HepG2 (cell line): ENCODE measurements around the gene SLCO3A1. TPM values are rescaled to one million over a fixed set of nuclear protein-coding genes. Genes with fewer than 3 reads are reported as not detected.
A peak's percentile ranks its signal among the peaks of the same experiment; 100 is the strongest.

Source experiments
- DPF2 ChIP-seq: sonication (generic); formaldehyde crosslinking; IDR thresholded peaks from 2 replicates; pipeline ENCODE4 v1.4.0; 2020; ENCODE audit warnings: mild to moderate bottlenecking, low read depth, missing genetic modification reagents, borderline replicate concordance
- ESRRA ChIP-seq: sonication (generic); formaldehyde crosslinking; IDR thresholded peaks from 2 replicates; pipeline ENCODE4 v1.5.1; 2020; ENCODE audit warnings: mild to moderate bottlenecking, low read depth, missing genetic modification reagents
- HIVEP1 ChIP-seq: sonication (generic); formaldehyde crosslinking; IDR thresholded peaks from 2 replicates; pipeline ENCODE4 v1.4.0; 2020; ENCODE audit warnings: mild to moderate bottlenecking, missing genetic modification reagents
- HMG20B ChIP-seq: conservative IDR thresholded peaks from 2 replicates; pipeline ENCODE4 v1.6.1; 2016; ENCODE audit warnings: missing genetic modification reagents, missing compliant biosample characterization
- HOXD1 ChIP-seq: sonication (generic); formaldehyde crosslinking; IDR thresholded peaks from 2 replicates; pipeline ENCODE4 v1.5.0; 2020; ENCODE audit warnings: missing genetic modification reagents
- ISL2 ChIP-seq: sonication (generic); formaldehyde crosslinking; IDR thresholded peaks from 2 replicates; pipeline ENCODE4 v1.5.0; 2020; ENCODE audit warnings: missing genetic modification reagents
- MEIS2 ChIP-seq: sonication (generic); formaldehyde crosslinking; IDR thresholded peaks from 2 replicates; pipeline ENCODE4 v1.9.0; 2021; ENCODE audit warnings: mild to moderate bottlenecking, missing genetic modification reagents
- NR1H2 ChIP-seq: sonication (generic); formaldehyde crosslinking; IDR thresholded peaks from 2 replicates; pipeline ENCODE4 v1.8.1; 2022; ENCODE audit warnings: low read depth, missing genetic modification reagents, borderline replicate concordance
- PHF5A ChIP-seq: IDR thresholded peaks from one replicate; pipeline ENCODE4 v1.6.1; 2018; ENCODE audit warnings: low read depth, missing genetic modification reagents; ENCODE audit not compliant: unreplicated experiment
- POLR2AphosphoS5 ChIP-seq: IDR thresholded peaks from 2 replicates; pipeline ENCODE4 v1.6.1; 2012; ENCODE audit warnings: low read depth, low read length
- TOPORS ChIP-seq: sonication (generic); formaldehyde crosslinking; IDR thresholded peaks from 2 replicates; pipeline ENCODE4 v1.8.0; 2023; ENCODE audit warnings: mild to moderate bottlenecking, missing genetic modification reagents
- WIZ ChIP-seq: sonication (generic); formaldehyde crosslinking; IDR thresholded peaks from 2 replicates; pipeline ENCODE4 v1.5.1; 2020; ENCODE audit warnings: mild to moderate bottlenecking, missing genetic modification reagents
- ZFY ChIP-seq: sonication (generic); formaldehyde crosslinking; IDR thresholded peaks from 2 replicates; pipeline ENCODE4 v1.4.0; 2020; ENCODE audit warnings: missing genetic modification reagents
- ZNF292 ChIP-seq: sonication (generic); formaldehyde crosslinking; IDR thresholded peaks from 2 replicates; pipeline ENCODE4 v1.8.1; 2022; ENCODE audit warnings: mild to moderate bottlenecking, low read depth, missing genetic modification reagents, borderline replicate concordance
- ZNF644 ChIP-seq: IDR thresholded peaks from 2 replicates; pipeline ENCODE4 v1.6.1; 2016; ENCODE audit warnings: low read depth
- ZNF7 ChIP-seq: IDR thresholded peaks from 2 replicates; pipeline ENCODE4 v1.6.1; 2016; ENCODE audit warnings: missing biosample characterization, missing genetic modification reagents
- polyA plus RNA-seq, 8 experiments: library from polyadenylated mRNA; depleted of rRNA in 3 of 8; stranded (reverse) in 7 of 8; unstranded in 1 of 8; fragments of >200 nt; fragmentation: Illumina TruSeq in 4 of 8; extraction: Trizol in 4 of 8; gene quantifications; 2 replicates each; pipeline versions ENCODE4 v1.2.1 to v1.2.3, GENCODE V29; 2011 to 2016; ENCODE audit warnings: low read depth in 4 of 8, missing spikeins in 1 of 8, mixed read lengths in 1 of 8; ENCODE audit not compliant: insufficient read depth in 1 of 8
- total RNA-seq, 5 experiments: library from RNA; depleted of rRNA; stranded (reverse); fragments of >200 nt; fragmentation: Illumina TruSeq; extraction: Trizol; gene quantifications; 2 replicates each; pipeline ENCODE4 v1.2.3, GENCODE V29; 2016; ENCODE audit warnings: low read depth in 1 of 5
- TF ChIP-seq, protein P1 (sequence below): sonication (generic); formaldehyde crosslinking; IDR thresholded peaks from 2 replicates; pipeline ENCODE4 v1.8.1; 2022; ENCODE audit warnings: mild to moderate bottlenecking, missing genetic modification reagents
- TF ChIP-seq, protein P2 (sequence below): sonication (generic); formaldehyde crosslinking; IDR thresholded peaks from 2 replicates; pipeline ENCODE4 v1.5.0; 2020; ENCODE audit warnings: missing genetic modification reagents
- TF ChIP-seq, protein P3 (sequence below): IDR thresholded peaks from 2 replicates; pipeline ENCODE4 v1.6.1; 2016; ENCODE audit warnings: low read depth, missing genetic modification reagents, missing compliant biosample characterization
- TF ChIP-seq, protein P4 (sequence below): IDR thresholded peaks from 2 replicates; pipeline ENCODE4 v1.6.1; 2018; ENCODE audit warnings: missing genetic modification reagents, mild to moderate bottlenecking, missing compliant biosample characterization

SLCO3A1 gene
- total and polyA plus RNA-seq, 2 of the 13 experiments (the other 11 are each of a cell fraction or from before 2014, with no cell fraction given), result 0.02 TPM; not detected in 1

DNA sequence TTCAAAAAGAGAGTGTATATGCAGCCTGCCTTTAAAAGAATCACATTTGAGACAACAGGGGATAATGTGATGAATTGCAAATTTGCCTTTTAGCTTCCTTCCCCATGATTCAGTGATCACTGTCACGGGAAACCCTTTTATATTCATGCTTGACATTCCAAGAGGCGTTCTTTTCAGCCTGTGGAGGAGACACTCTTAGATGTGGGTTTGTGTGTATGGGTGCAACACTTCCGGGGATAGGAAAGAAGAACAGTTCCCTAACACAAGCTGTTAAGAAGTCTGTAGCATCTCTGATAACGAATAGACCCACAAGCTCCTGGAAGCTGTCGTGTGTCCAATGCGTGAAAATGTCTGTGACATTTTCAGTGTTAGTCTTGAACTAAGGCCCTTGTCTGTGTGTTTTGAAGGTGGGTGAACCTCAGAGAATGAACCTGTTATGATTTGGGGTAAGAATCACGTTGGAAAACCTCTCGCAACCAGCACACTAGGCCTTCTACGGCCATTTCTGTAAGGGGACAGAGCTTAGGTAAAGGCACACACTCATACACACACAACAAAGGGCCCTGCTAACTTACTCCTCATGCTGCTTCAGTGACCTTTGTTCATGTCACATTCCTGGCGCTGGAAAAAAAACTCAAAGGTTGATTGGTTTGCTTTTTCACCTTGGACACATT, 311.0 kb downstream of the SLCO3A1 start (continued):
- TF ChIP-seq, protein P1, sequence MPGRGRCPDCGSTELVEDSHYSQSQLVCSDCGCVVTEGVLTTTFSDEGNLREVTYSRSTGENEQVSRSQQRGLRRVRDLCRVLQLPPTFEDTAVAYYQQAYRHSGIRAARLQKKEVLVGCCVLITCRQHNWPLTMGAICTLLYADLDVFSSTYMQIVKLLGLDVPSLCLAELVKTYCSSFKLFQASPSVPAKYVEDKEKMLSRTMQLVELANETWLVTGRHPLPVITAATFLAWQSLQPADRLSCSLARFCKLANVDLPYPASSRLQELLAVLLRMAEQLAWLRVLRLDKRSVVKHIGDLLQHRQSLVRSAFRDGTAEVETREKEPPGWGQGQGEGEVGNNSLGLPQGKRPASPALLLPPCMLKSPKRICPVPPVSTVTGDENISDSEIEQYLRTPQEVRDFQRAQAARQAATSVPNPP (CRISPR knock-in tag), result no peak
- TF ChIP-seq PHF5A (CRISPR knock-in tag) (no peak), HIVEP1 (CRISPR knock-in tag) (no peak), ZNF292 (CRISPR knock-in tag) (peak; percentile 64; the same call in 1 of the 2 replicates), MEIS2 (CRISPR knock-in tag) (0 out of 2 replicates have a peak, but pooled peaks have one; percentile 47), ZNF7 (no peak), TOPORS (CRISPR knock-in tag) (peak; percentile 48; the same call in 1 of the 2 replicates), ISL2 (CRISPR knock-in tag) (peak; percentile 55; the same call in 1 of the 2 replicates), WIZ (CRISPR knock-in tag) (0 out of 2 replicates have a peak, but pooled peaks have one; percentile 34), ZFY (peak; percentile 62), ESRRA (peak; percentile 80; the same call in 1 of the 2 replicates), POLR2AphosphoS5 (0 out of 2 replicates have a peak, but pooled peaks have one; percentile 41), DPF2 (CRISPR knock-in tag) (peak; percentile 76; the same call in 1 of the 2 replicates), ZNF644 (CRISPR knock-in tag) (peak; percentile 80), HOXD1 (CRISPR knock-in tag) (peak; percentile 79; the same call in 1 of the 2 replicates), NR1H2 (CRISPR knock-in tag) (no peak), HMG20B (CRISPR knock-in tag) (0 out of 2 replicates have a peak, but pooled peaks have one; percentile 26)
- TF ChIP-seq, protein P2, sequence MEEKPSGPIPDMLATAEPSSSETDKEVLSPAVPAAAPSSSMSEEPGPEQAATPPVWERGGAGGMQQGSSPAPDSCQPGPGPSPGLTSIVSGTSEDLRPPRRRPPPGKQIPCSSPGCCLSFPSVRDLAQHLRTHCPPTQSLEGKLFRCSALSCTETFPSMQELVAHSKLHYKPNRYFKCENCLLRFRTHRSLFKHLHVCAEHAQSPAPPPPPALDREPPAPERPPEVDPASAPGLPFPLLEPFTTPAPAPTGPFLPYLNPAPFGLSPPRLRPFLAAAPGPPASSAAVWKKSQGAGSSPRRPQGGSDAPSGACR (CRISPR knock-in tag), result peak; percentile 44; the same call in 1 of the 2 replicates
- TF ChIP-seq, protein P3, sequence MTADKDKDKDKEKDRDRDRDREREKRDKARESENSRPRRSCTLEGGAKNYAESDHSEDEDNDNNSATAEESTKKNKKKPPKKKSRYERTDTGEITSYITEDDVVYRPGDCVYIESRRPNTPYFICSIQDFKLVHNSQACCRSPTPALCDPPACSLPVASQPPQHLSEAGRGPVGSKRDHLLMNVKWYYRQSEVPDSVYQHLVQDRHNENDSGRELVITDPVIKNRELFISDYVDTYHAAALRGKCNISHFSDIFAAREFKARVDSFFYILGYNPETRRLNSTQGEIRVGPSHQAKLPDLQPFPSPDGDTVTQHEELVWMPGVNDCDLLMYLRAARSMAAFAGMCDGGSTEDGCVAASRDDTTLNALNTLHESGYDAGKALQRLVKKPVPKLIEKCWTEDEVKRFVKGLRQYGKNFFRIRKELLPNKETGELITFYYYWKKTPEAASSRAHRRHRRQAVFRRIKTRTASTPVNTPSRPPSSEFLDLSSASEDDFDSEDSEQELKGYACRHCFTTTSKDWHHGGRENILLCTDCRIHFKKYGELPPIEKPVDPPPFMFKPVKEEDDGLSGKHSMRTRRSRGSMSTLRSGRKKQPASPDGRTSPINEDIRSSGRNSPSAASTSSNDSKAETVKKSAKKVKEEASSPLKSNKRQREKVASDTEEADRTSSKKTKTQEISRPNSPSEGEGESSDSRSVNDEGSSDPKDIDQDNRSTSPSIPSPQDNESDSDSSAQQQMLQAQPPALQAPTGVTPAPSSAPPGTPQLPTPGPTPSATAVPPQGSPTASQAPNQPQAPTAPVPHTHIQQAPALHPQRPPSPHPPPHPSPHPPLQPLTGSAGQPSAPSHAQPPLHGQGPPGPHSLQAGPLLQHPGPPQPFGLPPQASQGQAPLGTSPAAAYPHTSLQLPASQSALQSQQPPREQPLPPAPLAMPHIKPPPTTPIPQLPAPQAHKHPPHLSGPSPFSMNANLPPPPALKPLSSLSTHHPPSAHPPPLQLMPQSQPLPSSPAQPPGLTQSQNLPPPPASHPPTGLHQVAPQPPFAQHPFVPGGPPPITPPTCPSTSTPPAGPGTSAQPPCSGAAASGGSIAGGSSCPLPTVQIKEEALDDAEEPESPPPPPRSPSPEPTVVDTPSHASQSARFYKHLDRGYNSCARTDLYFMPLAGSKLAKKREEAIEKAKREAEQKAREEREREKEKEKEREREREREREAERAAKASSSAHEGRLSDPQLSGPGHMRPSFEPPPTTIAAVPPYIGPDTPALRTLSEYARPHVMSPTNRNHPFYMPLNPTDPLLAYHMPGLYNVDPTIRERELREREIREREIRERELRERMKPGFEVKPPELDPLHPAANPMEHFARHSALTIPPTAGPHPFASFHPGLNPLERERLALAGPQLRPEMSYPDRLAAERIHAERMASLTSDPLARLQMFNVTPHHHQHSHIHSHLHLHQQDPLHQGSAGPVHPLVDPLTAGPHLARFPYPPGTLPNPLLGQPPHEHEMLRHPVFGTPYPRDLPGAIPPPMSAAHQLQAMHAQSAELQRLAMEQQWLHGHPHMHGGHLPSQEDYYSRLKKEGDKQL (CRISPR knock-in tag), result 0 out of 2 replicates have a peak, but pooled peaks have one; percentile 19
- TF ChIP-seq, protein P4, sequence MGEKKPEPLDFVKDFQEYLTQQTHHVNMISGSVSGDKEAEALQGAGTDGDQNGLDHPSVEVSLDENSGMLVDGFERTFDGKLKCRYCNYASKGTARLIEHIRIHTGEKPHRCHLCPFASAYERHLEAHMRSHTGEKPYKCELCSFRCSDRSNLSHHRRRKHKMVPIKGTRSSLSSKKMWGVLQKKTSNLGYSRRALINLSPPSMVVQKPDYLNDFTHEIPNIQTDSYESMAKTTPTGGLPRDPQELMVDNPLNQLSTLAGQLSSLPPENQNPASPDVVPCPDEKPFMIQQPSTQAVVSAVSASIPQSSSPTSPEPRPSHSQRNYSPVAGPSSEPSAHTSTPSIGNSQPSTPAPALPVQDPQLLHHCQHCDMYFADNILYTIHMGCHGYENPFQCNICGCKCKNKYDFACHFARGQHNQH (CRISPR knock-in tag), result peak; percentile 40; the same call in 1 of the 2 replicates
